NCI-H1048 (cell line): ENCODE measurements around the gene GRIK4.
"Not testable (repeated sequence)": the region's sequence is repeated elsewhere in the genome, so short reads cannot be mapped to it uniquely, and the experiment has no call there.

Experiments used
- DNase-seq: peaks from one replicate; lab custom pipeline; 2025; lab: John Stamatoyannopoulos, UW

GRIK4 gene

DNA sequence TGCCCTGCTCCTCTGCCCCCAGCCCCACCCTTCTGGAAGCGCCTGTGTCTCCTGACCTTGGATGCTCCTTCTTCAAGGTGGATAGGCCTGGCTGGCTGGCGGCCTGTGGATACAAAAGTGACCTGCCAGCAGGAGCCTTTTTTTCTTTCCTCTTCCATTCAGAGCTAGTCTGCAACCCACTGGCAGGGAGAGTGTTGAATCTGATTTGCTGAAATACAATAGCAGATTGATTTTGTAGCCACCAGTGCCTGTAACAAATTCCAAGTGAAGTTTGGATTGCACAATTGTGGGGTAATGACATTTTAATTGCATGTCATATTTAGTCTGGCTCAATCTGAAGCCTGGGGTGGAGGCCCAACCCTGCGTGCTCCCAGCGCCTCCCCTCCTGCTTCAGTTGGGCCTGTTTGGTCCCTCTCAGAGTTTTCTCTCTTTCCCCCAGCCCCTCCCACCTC lies 97.2 kb downstream of the GRIK4 start:
- DNase-seq: no peak

DNA sequence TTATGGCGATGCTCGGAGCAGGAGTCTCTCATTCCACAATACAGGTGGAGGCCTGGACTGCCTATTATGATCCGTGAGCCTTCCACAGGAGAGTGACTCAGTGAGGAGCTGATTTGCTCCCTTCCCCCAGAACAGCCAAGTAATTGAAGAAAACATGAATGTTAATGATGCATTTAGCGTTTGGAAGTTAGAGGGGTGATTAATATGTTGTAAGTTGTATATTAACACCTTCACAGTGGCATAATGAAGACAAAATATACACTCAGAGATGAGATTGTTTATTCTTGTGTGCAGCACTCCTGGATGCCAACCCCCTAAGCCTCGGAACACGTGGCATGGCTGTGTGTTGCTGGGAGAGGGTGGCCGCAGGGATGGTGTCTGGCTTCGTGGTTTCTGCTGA lies 98.6 kb downstream of the GRIK4 start:
- DNase-seq: no peak

DNA sequence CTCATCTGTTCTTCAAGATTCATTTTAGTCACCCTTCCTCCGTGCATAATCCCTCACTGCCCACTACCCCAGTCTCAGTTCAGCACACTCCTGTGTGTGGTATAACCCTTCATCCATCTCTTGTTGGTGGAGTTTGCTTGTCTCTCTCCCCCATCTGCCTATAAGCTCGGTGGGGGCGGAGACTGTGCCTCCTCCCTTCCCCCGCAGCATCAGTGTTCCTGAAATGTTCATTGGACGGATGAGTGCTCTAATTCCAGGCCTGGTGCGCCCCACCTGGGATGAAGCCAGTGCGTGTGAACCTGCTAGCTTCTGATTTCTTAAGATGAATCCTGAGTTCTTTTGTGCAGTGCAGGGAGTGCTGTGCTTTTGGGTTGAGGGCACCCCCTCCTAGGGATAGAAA lies 100.0 kb downstream of the GRIK4 start:
- no peak for DNase-seq

DNA sequence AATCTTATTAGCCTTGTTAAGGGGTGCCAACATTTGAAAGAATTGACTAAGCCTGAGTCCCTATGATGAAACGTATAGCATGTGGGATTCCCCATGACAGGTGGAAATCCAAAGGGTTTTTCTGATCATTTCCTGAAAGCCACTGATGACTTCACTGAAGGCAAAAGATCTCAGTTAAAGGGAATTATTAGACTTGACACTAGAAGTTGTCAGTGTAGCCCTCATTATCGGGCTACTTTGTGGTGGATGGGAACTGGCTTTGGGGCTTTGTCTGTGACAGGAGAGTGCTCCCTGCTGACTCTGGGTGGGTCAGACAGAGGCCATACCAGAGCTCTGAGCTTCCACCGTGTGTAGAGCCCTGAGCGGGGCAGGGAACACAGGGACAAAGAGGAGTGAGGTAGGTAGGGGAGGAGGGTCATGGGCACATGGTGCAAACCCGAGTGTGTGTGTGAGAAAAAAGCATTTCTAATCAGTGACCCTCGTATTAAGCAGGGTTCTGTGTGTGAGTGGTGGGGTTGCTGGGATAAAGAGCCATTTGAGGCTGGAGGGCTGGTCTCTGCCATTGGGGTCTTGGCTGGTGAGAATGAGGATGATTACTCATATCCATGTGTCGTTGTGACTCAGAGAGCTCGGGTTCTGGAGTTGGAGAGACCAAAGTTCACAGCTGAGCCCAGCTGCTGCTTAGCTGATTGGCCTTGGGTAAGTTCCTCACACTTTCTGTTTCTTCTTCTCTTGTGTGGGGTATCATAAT lies 101.1 kb downstream of the GRIK4 start:
- no peak for DNase-seq

DNA sequence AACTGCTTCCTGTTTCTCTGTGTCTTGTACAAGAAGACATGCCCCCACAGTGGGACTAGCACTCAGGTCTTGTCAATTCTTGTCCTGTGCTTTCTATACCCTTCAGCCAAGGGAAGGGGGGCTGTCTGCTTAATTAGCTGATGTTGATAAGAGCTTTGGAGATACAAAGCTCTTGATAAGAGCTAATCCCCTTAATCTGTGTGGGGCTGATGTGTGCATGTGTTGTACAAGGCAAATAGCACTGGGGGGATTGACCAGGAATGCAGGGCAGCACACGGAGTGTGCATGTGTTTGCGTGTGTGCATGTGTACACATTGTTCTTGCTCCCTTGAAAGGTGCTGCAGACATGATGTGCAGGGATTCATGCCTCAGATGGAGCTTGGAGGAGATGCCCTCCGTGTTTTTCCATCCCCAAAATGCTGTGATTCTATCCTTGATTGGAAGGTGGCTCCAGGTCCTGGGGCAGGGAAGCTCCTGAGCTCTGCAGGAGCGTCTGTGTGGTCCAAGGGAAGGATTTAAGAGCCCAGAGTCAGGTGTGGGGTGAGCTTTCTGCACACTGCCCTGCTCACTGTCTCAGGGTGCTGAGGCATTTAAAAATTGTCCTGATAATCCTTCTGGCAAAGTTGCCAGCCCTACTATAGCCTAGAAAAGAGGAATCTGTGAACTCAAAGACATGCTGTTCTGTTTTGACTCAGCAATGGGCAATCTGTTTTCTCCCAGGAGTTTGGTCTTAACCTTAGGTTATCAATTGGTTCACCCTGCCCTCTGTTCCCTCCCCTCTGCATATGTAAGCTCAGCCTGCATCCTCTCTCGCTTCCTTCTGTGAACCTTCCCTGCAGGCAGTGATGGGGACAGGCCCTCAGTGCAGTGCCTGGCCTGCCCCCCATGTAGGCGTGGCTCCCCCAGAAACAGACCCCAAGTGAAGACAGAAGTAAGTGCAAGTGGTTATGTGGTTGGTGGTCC lies 102.0 kb downstream of the GRIK4 start:
- DNase-seq: no peak

DNA sequence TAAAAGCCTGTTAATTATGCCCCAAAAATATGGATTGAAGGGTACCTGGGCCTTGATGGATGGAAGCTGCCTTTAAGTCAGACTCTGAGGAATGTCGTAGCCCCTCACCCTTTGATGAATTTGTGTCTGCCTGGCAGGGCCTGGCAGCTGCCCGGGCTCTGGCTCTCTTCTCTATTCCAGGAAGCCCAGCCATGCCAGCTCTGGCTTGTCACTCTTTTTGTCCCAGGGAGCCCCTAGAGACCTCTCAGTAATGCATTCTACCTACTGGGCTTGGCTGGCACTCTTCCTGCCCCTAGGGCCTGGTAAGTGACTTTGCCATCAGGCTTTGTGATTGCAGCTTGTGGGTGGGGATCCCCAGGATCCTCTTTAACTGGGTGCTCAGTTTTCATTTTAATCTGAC lies 103.8 kb downstream of the GRIK4 start:
- DNase-seq: no peak

DNA sequence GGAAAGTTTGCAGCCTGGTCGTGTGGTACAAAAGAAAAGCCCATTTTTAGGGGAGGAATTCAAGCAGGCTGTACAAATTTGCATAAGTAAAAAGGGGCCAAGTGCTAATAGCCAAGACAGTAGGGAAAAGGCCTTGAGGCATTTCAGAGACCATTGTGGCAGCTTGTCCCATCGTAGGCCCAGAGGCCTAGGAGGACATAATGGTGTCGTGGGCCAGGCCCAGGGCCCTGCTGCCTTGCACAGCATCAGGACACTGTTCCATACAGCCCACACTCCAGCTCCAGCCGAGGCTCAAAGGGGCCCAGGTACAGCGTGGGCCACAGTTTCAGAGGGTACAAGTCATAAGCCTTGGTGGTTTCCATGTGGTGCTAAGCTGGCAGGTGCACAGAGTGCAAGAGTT lies 106.9 kb downstream of the GRIK4 start:
- DNase-seq: no peak

DNA sequence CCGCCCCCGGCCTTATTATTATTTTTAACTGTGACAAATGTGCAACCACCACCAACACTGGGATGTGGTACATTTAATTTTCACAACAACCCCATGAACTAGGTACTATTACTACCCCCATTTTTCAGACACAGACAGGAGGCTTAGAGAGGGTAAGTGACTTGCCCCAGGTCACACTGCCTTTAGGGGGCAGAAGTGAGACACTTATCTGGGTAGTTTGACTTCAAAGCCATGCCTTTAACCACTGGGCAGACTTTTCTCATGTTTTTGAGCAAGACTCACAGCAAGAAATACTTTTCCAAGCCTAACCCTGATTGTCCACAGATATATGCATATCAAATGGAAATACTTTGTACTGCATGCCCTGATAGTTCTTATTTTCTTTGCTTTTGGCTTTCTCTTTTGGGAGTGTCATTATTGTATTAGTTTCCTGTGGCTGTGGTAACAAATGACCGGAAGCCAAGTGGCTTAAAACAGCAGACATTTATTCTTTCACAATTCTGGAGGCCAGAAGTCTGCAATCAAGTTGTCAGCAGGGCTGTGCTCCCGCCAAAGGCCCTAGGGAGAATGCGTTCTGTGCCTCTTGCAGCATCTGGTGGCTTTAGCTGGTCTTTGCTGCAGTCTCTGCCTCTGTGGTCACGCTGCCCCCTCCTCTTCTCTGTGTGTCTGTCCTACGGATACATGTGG lies 110.8 kb downstream of the GRIK4 start:
- no peak for DNase-seq

DNA sequence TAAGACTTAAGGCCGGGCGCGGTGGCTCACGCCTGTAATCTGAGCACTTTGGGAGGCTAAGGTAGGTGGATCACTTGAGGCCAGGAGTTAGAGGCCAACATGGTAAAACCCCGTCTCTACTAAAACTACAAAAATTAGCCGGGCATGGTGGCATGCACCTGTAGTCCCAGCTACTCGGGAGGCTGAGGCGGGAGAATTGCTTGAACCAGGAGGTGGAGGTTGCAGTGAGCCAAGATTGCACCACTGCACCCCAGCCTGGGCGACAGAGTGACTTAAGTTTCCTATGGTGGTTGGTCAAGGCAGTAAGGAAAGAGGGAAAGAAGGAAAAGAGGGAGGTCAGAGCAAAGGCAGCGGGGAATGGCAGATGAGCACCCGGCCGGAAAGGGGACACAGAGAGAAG lies 113.4 kb downstream of the GRIK4 start:
- DNase-seq: not testable (repeated sequence)

DNA sequence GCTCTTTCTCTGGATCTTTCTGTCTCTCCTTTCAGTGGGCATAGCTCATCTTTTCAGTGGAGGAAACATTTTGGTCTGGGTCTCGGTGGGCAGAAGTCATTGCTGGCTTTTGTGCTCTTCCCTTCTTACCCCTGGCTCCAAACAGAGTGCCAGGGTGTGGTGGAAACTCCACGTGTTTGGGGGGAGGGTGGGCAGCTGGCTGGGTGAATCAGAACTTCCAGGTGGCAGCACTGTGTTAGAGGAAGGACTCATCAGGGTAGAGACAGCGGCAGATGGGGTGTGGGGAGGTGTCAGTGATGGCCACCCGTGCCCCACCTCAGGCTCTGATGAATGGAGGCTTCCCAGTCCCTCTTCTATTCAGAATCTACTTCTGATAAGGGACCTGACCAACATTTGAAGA lies 114.0 kb downstream of the GRIK4 start:
- no peak for DNase-seq

DNA sequence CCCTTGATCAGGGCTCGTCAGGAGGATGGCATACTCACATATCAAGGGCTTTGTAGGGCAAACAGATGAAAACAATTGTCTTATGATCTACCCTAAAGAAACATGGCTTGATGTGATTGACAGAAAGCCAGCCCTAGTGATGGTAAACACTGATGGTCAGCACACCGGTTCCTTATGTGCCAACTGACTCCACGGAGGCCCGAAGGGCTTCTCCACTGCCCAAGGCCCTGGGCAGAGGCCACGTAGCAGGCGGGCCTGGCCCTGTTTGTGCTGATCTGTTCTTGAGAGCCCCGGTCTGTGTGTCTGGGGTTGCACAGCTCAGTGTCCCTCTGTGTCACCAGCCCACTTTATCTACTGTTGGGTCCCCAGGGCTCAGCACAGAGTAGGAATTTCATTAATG lies 115.2 kb downstream of the GRIK4 start:
- no peak for DNase-seq

DNA sequence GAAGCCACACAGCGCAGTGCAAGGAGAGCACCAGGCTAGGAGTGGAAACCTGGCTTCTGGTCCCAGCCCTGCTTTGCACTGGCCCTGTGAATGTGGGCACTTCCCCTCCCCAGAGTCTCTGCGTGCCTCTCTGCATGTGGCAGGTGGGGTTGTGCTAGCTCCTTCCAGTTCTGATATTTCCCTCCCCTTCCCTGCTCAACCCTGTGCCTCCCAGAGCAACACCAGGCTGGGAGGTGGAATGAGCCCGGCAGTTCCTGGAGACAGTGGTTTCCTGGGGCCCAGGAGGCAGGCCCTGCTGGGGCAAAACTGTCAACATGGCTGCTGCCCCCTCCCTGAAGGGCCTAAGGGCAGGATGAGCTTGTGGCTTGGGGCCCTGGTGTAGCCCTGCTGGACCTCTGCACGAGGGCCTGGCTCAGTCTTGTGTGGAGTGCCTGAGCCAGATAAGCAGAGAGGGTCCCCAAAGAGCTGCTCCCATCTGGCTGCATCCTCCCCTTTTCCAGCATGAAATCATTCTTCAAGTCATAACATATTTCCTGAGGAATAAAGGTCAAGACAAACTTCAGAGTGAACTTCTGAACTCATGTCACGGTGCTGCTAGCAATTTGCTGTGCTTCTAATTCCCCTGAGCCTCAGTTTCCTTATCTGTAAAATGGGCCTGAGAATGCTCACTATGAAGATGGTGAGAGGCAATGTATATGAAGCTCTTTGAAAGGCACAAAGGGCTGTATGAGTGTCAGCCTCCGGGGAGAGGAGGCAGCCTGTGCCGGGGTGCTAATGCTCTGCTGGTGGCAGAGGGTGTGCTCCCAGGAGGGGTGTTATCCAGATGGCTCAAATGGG lies 116.0 kb downstream of the GRIK4 start:
- no peak for DNase-seq

DNA sequence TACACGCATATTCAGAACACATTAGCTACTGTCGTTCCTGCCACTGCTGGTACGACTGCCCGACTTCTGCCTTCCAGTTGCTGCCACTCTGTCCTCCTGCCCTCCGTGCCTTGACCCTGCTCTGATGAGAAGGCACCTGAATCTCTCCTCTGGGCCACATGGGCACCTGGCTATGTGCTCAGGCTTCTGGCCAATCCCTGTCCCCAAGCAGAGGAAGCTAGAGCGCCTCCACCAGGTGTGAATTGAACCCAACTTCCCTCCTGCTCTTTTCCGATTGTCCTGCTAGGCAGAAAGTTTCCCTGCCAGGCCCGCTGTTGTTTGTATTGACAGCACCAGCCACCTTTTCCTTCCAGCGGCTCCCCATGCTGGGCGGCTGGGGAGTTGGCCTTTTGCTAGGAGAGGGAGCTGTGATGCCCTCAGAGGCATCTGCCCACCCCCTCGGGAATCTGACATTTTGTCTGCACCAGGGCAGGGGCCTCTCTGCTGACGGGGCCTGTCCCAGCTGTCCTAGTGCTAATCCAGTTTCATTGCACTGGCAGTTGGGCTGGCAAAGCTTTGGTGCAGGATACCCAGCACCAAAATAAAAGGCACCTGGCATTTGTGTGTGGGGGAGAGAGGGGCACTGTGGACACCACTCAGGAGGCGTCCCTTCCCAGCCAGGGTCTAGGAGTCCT lies 118.0 kb downstream of the GRIK4 start:
- no peak for DNase-seq

DNA sequence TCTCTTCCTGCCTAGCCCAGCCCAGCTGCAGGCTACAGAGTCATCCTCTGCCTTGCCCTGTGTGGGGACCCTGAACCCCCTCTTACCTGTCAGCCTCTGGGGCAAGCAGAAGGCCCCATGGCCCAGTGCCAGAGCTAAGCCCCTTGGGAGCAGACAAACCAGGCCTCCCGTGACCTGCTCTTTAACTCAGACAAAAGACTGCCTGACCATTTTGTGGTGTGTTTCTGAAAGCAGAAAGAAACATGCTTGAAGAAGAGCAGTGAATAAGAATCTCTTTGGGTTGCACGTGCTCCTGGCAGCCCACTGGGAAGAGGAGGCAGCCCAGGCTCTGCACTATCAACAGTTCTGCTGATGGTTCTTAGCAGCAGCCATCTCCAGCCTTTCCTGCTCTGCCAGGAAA lies 118.6 kb downstream of the GRIK4 start:
- no peak for DNase-seq

DNA sequence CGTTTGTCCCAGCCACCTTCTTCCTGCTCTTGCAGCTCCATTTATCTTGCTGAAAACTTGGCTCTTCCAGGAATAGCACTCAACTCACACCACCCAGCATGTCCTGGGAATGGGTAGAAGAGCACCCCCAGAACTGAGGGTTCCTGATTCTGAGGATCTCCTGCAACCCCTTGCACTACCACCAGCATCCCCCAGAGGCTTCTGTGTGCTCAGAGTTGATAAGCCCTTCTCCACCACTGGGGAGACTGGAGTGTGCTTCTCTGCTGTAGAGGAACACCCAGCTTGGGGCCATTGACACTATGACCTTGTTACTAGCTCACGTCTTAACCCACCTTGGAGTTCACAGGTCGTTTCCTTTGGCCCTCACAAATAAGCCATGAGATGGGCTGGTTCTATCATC lies 121.0 kb downstream of the GRIK4 start:
- no peak for DNase-seq

DNA sequence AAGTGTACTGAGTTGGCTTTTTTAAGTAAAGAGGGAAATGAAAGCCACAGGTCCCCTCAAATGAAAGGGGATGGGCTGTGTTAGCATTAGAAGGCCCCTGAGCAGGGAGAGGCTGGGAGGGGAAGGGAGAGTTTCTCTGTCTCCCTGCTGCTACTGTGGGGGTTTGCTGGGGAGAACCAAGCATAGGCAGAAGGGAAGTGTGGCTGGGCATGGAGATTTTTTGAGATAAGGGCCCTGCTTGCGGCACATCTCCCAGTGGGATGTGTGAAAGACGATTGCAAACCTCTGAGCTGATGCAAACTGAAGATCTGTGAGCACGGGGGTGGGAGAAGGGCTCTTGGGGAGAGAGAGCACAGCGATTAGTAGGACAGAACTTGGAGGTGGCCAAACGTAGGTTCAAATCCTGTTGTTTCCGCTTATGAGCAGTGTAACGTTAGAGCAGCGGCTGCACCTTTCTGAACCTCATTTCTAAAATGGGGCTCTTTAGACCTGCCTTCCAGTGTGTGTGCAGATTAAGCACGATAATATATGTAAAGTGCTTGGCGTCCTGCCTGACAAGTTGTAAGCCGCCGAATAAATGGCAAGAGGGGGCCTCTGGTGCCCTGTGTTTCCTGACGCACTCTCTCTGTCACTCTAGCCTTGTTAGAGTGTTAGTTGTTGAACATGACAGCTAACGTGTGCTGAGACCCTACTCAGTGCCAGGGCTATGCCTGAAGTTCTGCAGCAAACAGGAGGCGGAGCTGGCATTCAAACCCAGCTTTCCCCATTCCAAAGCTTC lies 122.3 kb downstream of the GRIK4 start:
- no peak for DNase-seq

DNA sequence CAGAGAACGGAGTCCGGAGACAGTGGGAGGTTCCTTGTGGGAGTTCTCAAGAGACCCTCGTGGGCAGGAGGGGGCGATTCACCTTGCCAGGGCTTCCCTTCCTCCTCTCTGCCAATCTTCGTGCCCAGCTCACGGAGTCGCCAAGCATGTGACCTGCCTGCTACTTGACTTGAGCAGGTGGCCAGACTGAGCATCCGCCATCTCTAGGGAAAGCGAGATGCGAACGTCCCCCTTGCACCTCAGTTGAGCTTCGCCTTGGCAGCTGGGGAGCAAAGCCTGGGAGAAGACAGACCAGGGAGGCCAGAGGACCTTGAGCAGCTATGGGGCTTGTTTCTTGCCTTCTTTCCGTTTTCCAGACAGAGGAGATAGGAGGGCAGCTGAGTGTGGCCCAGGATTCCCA lies 123.2 kb downstream of the GRIK4 start:
- DNase-seq: no peak

DNA sequence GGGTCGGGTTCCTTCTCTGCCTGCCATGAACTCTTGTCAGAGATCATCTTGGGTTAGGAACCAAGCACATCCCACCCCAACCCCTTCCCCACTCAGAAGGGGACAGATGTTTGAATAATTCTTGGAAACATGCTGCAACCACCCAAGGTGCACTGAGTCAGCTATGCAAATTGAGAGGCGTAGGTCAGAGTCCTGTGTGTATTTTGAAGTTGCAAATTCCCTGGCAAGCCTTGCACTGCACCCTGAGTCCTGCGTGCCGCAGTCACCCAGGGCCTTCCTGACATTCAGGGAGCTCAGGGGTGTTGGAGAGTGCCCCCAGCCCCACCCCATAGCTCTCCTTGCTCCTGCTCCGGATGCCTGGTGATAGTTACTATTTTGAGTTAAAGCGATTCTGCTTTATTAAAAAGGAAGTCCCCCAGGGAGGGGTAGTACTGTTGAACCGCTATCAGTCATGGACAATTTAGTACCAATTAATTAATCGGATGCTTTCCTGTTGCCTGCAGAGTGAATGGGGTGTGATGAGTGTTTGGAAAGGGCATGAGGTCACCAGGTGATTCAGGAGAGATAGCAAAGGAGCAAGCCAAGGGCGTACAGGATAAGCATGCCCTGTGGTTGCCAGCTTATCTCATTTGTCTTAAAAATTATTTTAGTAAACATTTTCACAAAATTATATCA lies 123.7 kb downstream of the GRIK4 start:
- DNase-seq: no peak

DNA sequence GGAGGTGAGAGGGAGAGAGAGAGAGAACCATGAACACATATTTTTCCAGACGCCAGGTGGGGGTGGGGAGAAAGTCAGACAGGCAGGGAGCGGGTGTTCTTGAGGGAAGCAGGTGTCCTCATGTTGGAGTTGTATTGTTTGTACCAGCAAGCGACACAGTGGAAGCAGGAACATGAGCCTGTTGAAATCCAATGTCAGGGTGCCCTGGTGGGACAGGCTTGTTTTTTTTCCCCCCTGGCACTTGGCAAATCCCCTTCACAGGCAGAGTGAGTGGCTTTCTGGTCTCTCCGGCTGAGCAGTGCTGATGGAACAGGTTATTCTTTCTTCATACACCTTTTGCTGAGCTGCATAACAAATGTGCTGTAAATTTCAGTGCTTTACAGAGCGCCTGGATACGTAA lies 125.6 kb downstream of the GRIK4 start:
- DNase-seq: no peak
